NCI-H1092 (cell line): ENCODE data around the gene CEP131.

ENCODE experiments used
- DNase-seq: peaks from one replicate; lab custom pipeline; 2025; lab: John Stamatoyannopoulos, UW

Gene CEP131

GRCh38 chr17:81223762-81224130, 981 bp upstream of the CEP131 start:
- no peak for DNase-seq

- no peak for DNase-seq
These were observed 202 bp downstream of the CEP131 start for GRCh38 chr17:81222620-81222905.

GRCh38 chr17:81221842-81222619, 734 bp downstream of the CEP131 start:
- no peak for DNase-seq

- no peak for DNase-seq
These were observed 1.4 kb downstream of the CEP131 start for GRCh38 chr17:81221371-81221841.

- no peak for DNase-seq
These were observed 3.1 kb downstream of the CEP131 start for GRCh38 chr17:81219476-81220180.

- no peak for DNase-seq
These were observed 3.8 kb downstream of the CEP131 start for GRCh38 chr17:81218991-81219390.

- DNase-seq, result no peak
These were observed 4.3 kb downstream of the CEP131 start for GRCh38 chr17:81218459-81218858.

GRCh38 chr17:81217491-81217890, 5.3 kb downstream of the CEP131 start:
- DNase-seq, result no peak

- no peak for DNase-seq
These were observed 8.8 kb downstream of the CEP131 start for GRCh38 chr17:81213978-81214377.

- DNase-seq, result no peak
These were observed 10.4 kb downstream of the CEP131 start for GRCh38 chr17:81212365-81212764.

- no peak for DNase-seq
These were observed 11.9 kb downstream of the CEP131 start for GRCh38 chr17:81210868-81211267.

GRCh38 chr17:81210466-81210865, 12.3 kb downstream of the CEP131 start:
- no peak for DNase-seq

- DNase-seq, result no peak
These were observed 13.6 kb downstream of the CEP131 start for GRCh38 chr17:81209141-81209540.

- no peak for DNase-seq
These were observed 14.1 kb downstream of the CEP131 start for GRCh38 chr17:81208651-81209050.

- peak; percentile 30 for DNase-seq
These were observed 14.9 kb downstream of the CEP131 start for GRCh38 chr17:81207610-81208581.

- no peak for DNase-seq
These were observed 16.1 kb downstream of the CEP131 start for GRCh38 chr17:81206657-81207056.

GRCh38 chr17:81206166-81206565, 16.6 kb downstream of the CEP131 start:
- DNase-seq, result no peak

GRCh38 chr17:81204578-81204977, 18.2 kb downstream of the CEP131 start:
- DNase-seq, result no peak

GRCh38 chr17:81203136-81203535, 19.6 kb downstream of the CEP131 start:
- DNase-seq, result no peak

GRCh38 chr17:81202318-81202717, 20.4 kb downstream of the CEP131 start:
- DNase-seq, result no peak

GRCh38 chr17:81200695-81201580, 21.8 kb downstream of the CEP131 start:
- DNase-seq, result no peak
